GOT3 (cell line): Measurements from ENCODE around the gene PPIP5K2.
"Not testable (repeated sequence)": the region's sequence is repeated elsewhere in the genome, so short reads cannot be mapped to it uniquely, and the experiment has no call there.

Experiments used
- DNase-seq: peaks from one replicate; lab custom pipeline; 2025; ENCODE audit warnings: mixed read lengths; lab: John Stamatoyannopoulos, UW

Gene PPIP5K2

DNA sequence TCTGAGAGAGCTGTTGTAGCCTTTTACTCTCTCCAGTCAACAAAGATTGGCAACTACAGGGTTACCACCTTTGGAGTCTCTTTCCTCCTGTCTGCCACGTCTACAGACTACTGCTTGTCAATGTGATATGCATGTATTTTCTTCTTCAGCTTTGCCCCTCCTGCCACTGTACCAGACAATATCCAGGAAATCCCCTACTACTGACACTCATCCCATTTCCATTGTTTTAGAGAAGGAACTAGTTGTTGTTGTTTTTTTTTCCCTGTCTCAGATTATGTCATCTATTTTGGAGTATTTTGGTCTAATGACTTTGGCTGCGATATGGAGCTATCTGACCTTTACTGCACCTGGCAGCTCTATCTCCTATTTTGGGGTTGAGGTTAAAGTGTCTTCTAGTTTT lies 88.4 kb downstream of the PPIP5K2 start:
- no peak for DNase-seq

GRCh38 chr5:103209065-103209464 lies 89.0 kb downstream of the PPIP5K2 start:
- DNase-seq: no peak

GRCh38 chr5:103210952-103211351 lies 90.9 kb downstream of the PPIP5K2 start:
- no peak for DNase-seq

DNA sequence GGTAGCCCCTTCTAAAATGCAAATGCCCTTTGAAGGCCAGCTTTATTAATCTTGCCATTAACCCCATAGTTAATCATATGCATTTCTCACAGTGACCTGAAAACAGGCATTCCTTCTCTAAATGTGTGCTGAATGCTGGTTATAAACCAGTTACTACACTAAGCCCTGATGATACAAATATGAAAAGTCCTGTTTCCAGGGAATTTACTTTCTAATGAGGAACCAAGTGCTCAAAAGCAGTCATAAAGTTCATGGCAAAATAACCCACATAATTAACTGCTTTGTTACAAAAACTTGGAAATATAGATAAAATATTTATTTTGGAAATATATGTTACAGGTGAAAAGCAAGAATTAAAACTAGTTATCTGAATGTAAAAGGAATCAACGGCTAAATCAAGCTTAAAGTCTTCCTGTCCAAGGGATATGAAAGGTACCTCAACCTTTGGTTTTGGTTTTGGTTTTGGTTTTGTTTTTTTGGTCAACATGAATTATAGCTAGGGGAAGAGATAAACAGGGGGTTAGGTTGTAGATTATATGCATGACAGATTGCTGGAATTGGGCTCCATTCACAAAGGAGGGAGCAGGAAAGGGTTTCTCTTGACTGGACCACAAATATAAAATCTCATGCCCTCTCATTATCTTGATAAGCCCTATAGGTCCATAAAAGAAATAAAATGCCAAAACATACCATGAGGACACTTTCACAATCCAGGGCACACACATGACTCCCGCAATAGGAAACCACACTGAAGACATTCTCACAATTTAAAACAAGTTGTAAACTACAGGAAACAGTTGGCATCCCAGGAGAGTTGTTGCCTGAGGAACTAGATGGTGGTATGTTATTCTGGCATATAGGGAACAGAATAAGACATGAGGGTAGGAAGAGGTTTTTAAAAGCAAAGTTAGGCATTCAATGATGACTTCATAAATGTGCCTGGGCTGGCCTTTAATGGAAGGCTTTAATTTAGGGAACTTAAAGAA lies 91.8 kb downstream of the PPIP5K2 start:
- no peak for DNase-seq

GRCh38 chr5:103216137-103216536 lies 96.0 kb downstream of the PPIP5K2 start:
- no peak for DNase-seq

GRCh38 chr5:103216697-103217096 lies 96.6 kb downstream of the PPIP5K2 start:
- DNase-seq: no peak

GRCh38 chr5:103217101-103217500 lies 97.0 kb downstream of the PPIP5K2 start:
- DNase-seq: no peak

GRCh38 chr5:103218164-103218563 lies 98.1 kb downstream of the PPIP5K2 start:
- DNase-seq: no peak

DNA sequence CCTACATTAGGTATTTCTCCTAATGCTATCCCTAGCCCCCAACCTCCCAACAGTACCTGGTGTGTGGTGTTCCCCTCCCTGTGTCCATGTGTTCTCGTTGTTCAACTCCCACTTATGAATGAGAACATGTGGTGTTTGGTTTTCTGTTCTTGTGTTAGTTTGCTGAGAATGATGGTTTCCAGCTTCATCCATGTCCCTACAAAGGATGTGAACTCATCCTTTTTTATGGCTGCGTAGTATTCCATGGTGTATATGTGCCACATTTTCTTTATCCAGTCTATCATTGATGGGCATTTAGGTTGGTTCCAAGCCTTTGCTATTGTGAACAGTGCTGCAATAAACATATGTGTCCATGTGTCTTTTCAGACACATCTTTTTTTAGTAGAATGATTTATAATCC lies 99.0 kb downstream of the PPIP5K2 start:
- DNase-seq: not testable (repeated sequence)

DNA sequence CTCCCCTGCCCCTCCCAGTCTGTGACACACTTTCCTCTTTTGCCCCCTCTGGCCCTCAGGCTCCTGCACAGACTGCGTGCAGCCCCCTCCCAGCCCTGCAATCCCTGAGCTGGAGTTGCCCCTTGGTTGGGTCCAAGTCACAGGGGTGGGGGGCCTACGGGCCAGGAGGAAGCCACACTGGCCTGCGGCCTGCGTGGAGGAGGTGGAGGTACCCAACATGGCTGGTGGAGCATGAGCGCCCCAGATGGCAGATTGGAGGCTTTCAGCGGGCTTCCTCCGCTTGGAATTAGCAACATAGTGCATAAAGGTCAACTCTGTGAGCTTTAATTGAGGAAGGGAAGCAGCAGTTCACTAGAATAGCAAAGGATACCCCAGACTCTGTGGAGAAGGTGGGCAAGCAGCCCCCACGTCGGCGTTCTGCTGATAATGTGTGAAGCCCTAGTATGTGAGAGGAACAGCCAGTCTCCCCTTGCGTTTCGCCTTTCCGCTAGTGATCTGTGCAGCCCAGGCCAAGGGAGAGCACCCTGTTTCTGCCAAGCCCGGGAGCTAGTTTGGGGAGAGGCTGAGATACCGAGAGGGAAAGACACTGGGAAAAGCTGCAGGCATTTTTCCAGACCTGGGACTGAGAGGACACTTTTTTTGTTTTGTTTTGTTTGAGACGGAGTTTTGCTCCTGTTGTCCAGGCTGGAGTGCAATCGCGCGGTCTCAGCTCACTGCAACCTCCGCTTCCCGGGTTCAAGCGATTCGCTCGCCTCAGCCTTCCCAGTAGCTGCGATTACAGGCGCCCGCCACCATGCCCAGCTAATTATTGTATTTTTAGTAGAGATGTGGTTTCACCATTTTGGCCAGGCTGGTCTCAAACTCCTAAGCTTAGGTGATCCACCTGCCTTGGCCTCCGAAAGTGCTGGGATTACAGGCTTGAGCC lies 103.2 kb downstream of the PPIP5K2 start:
- DNase-seq: no peak

DNA sequence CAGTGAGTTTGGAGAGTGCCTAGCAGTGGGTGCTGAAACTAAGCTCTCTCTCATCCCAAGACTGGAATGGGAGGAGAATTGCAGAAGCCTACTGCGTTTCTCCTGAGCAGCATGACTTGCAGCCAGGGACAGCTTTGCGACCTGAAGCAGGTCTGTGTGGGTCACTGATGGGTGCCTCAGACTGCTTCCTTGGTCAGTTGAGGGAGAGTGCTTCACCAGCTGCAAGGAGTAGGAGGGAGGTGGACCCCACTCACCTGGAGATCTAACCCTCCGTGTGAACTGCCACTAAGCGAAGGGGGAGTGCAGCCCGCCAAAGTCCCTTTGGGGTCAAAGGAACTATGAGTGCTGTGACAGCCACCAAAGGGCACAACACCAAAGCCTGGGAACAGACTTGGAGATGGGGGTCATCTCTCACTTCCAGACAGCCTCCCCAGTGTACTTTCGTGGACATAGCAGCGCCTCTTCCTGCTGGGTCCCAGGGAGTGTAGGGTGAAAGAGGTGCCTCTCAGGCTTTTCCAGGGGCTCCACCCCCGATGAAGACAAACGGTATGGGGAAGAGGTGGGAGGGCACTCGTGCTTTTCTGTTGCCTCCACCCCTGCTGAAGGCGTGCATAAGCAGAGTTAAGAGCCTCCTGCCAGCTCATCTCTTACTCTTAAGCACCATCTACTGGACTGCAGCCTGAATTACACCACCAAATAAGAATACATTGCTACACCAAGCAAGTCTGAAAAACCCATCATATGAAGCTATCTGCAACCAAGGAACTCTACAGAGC lies 104.2 kb downstream of the PPIP5K2 start:
- no peak for DNase-seq

- no peak for DNase-seq
These were observed 104.8 kb downstream of the PPIP5K2 start for GRCh38 chr5:103224894-103225246.

- DNase-seq: no peak
These were observed 108.0 kb downstream of the PPIP5K2 start for GRCh38 chr5:103228061-103228460.

- DNase-seq: no peak
These were observed 108.5 kb downstream of the PPIP5K2 start for GRCh38 chr5:103228588-103228987.

- DNase-seq: no peak
These were observed 112.4 kb downstream of the PPIP5K2 start for GRCh38 chr5:103232393-103232999.

DNA sequence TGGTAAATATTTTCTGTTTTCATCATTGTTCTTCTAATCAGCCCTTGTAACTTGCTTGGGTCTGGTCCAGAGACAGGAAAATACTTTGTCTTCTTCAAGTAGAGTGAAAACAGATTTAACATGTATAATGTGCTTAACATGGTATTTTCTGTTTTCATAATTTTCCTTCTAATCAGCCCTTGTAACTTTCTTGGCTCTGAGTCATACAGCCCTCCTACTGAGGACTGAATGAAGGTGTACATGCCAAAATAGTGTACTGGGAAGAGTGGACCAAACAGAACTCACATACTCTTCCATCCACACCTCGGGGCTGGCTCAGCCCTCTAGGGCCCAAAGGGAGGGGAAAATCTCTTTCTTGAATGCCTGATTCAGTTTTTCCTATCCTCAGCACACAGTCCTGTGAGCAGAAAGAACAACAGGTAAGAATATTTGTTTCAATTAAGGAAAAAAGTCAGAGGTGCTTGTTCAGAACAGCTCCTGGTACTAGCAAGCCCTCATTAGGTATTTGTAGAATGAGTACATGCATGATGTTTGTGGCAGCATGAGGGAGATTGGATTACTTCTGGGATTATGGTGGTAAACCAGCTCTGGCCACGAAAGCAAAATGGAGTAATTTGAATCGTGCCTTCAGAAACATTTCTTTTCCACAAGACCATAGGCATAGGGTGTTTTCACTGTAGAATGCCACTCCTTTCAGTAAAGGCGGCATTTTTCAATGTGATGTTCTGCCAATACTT lies 114.3 kb downstream of the PPIP5K2 start:
- no peak for DNase-seq

DNA sequence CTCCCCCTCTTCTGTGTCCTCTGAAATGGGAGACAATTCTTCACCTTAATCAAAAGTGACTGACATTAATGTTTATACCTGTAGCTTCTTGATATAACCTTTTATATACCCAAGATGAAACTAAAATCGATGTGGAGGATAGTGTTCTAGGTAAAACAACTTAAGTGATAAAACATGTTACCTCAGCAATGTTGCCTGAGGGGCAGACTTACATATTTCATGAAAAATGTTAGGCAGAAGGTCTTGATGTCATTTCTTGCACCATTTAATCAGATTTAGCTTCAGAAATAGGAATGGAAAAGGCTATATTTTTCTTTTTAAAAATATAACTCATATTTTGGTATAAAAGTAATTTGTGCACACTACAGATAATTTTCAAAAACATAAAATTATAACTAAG lies 115.8 kb downstream of the PPIP5K2 start:
- DNase-seq: no peak

DNA sequence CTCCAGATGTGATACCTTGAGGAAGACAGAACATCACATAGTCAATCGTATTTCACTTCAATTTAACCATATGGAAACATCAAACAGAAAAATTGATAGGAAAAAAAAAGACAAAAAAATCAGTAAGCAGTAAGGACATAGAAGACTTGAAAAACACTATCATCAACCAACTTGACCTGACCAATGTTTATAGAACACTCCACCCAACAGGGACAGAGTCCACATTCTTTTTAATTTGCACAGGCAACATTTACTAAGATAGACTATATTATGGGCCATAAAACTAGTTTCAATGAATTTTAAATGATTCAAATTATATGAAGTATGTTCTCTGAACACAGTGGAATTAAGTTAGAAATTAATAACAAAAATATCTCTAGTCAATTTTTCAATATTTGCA lies 117.7 kb downstream of the PPIP5K2 start:
- no peak for DNase-seq

DNA sequence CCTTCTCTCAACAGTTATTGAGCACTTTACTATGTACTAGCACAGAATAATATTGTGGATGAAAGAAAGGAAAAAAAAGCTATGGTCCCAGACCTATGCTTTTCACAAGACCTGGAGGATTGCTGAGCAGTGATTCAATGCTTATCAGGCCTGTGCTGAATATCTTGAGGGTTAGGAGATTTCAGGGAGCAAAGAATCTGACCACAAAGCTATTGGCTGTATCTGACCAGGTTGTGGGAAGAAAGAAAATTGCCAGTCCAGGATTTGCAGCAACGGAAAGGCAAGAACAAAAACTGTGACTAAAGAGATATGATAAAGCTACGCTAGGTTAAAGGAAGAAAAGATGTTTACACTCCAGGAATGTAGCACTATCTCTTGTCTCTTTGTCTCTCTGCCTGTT lies 123.6 kb downstream of the PPIP5K2 start:
- no peak for DNase-seq

DNA sequence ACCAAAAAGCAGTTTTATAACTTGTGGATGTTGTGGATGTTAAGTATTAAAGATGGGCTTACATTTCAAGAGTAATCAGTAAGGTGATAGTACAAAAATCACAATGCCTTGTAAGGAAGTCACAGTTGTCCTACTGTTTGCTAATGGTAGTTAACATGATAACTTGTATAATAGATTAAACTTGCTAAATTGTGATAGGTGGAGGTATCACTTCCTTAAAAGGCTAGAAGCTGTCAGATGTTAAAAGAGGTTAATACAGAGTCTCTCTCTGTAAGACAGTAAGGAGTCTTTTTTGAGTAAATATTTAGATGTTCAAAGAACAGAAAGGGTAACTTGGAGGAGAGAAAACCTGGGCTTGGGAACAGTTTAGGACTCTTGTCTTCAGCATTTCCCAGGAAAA lies 124.3 kb downstream of the PPIP5K2 start:
- no peak for DNase-seq

DNA sequence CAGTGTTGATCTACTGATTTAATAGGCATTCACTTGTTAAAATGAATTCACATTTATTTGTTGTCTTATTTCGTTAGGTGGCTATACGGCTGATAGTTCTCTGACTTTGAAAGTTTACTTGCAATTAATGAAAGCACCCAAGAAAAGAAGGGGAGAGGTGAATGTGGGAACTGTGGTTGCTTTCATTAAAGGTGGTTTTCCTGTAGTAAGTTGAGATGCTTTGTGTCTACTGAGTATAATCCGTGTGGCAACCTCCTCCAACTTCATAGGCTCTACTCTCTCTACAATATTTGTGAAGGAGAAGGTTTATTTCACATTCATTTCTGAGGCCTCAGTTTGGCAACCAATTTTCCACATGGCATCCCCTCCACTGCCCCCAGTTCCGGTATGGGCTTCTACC lies 125.7 kb downstream of the PPIP5K2 start:
- no peak for DNase-seq
